Natural killer cell (primary cell): ENCODE data around the gene LINC01488. TPM values are rescaled to one million over a fixed set of nuclear protein-coding genes. Genes with fewer than 3 reads are reported as not detected.

ENCODE experiments used
- ATAC-seq, 3 donors: fragments of 150-1000 bp in 2 of 3; fragments of 200-7000 bp in 1 of 3; cut with Tn5 transposase; 1 replicate in 1 of 3; 2 replicates in 2 of 3; pipeline ENCODE4 v1.10.0; 2021; ENCODE audit warnings: mild to moderate bottlenecking in 2 of 3, moderate library complexity in 2 of 3
- DNase-seq, 2 donors: peaks; one replicate each; pipeline versions ENCODE4 v3.0.0 to v3.0.0-alpha.2; 2013 to 2021; ENCODE audit warnings: mixed read lengths in 1 of 2
- H3K27ac ChIP-seq: one replicate; pipeline ENCODE4 v1.5.1; 2013; ENCODE audit warnings: mild to moderate bottlenecking, low read length
- H3K27me3 ChIP-seq: one replicate; pipeline ENCODE4 v1.6.1; 2013; ENCODE audit warnings: low read length; ENCODE audit not compliant: control insufficient read depth, insufficient read depth
- H3K36me3 ChIP-seq: one replicate; pipeline ENCODE4 v1.6.1; 2013; ENCODE audit warnings: low read length; ENCODE audit not compliant: control insufficient read depth, insufficient read depth
- H3K4me1 ChIP-seq: one replicate; pipeline ENCODE4 v1.6.1; 2013; ENCODE audit warnings: low read length; ENCODE audit not compliant: control insufficient read depth, insufficient read depth
- H3K4me3 ChIP-seq: one replicate; pipeline ENCODE4 v1.5.1; 2013; ENCODE audit warnings: low read length
- H3K9me3 ChIP-seq: one replicate; pipeline ENCODE4 v1.6.1; 2013; ENCODE audit warnings: low read length; ENCODE audit not compliant: control insufficient read depth, insufficient read depth
- H3K27ac Mint-ChIP-seq, 2 donors: one replicate each; pipeline ENCODE4 v1.8.0; 2022; ENCODE audit warnings: mild to moderate bottlenecking in 2 of 2, mixed read lengths in 2 of 2, moderate library complexity in 1 of 2
- H3K27me3 Mint-ChIP-seq, 2 donors: one replicate each; pipeline ENCODE4 v1.8.0; 2022; ENCODE audit warnings: low read depth in 2 of 2, mixed read lengths in 2 of 2
- H3K36me3 Mint-ChIP-seq: one replicate; pipeline ENCODE4 v1.8.0; 2022; ENCODE audit warnings: mixed read lengths
- H3K4me1 Mint-ChIP-seq, 2 donors: one replicate each; pipeline ENCODE4 v1.8.0; 2022; ENCODE audit warnings: mixed read lengths in 2 of 2
- H3K4me3 Mint-ChIP-seq: one replicate; pipeline ENCODE4 v1.8.0; 2022; ENCODE audit warnings: mild to moderate bottlenecking, moderate library complexity, mixed read lengths
- H3K9me3 Mint-ChIP-seq, 2 donors: one replicate each; pipeline ENCODE4 v1.8.0; 2022; ENCODE audit warnings: mixed read lengths in 2 of 2
- CTCF ChIP-seq: fragments of 200-600 bp; IDR thresholded peaks from one replicate; pipeline ENCODE4 v1.8.0; 2022; ENCODE audit warnings: antibody characterized with exemption
- WGBS: methylation state at CpG from one replicate; pipeline ENCODE4 v1.1.7; 2013; ENCODE audit warnings: missing lambda C conversion rate; ENCODE audit not compliant: insufficient coverage; 5-methylcytosine and 5-hydroxymethylcytosine counted together
- intact Hi-C: fragments of 100-400 bp; cut with micrococcal nuclease; formaldehyde crosslinking; loops from one replicate; pipeline ENCODE4 v1.14.2; 2022
- total RNA-seq, 4 donors: library from RNA; stranded (reverse); fragments of 120-200 nt in 1 of 4; gene quantifications; one replicate each; pipeline versions ENCODE4 v1.2.3 to v1.2.4, GENCODE V29; 2013 to 2022

The LINC01488 gene
- total RNA-seq, 3 donors from 2014 or later (not counting 1 experiment from before 2014, with no cell fraction given), result not detected

- Mint-ChIP-seq H3K27ac (no peak overlapping the region), H3K27me3 (peaks cover 21 to 40% of the 10 kb centered on the region in 2 donors), H3K4me3 (no peak overlapping the region), H3K36me3 (peaks cover 6% of the 10 kb centered on the region), H3K4me1 (peaks cover 0 to 7% of the 10 kb centered on the region in 2 donors), H3K9me3 (peaks cover 0 to 5% of the 10 kb centered on the region in 2 donors)
- Histone ChIP-seq H3K4me3 (no peak overlapping the region), H3K27ac (no peak overlapping the region), H3K36me3 (no peaks in the 10 kb centered on the region), H3K9me3 (peaks cover 6% of the 10 kb centered on the region), H3K4me1 (no peaks in the 10 kb centered on the region), H3K27me3 (no peaks in the 10 kb centered on the region)
- TF ChIP-seq CTCF, result no peak
- WGBS, result 89% methylated on average over 1 of the region's 1 CpG
- ATAC-seq (no peak), DNase-seq (no peak)
- intact Hi-C loops, result no loop called here
Measured at GRCh38 chr11:69460540-69461257, 20.8 kb upstream of the LINC01488 start.

- H3K4me1 ChIP-seq, result no peaks in the 10 kb centered on the region
- DNase-seq, result no peak
- H3K9me3 ChIP-seq, result peaks cover 6% of the 10 kb centered on the region
- H3K27ac ChIP-seq, result no peak overlapping the region
- no peaks in the 10 kb centered on the region for H3K36me3 ChIP-seq
- Mint-ChIP-seq H3K9me3 (peaks cover 0 to 5% of the 10 kb centered on the region in 2 donors), H3K4me1 (peaks cover 0 to 7% of the 10 kb centered on the region in 2 donors), H3K27ac (no peak overlapping the region), H3K27me3 (peaks cover 21 to 40% of the 10 kb centered on the region in 2 donors), H3K36me3 (peaks cover 6% of the 10 kb centered on the region), H3K4me3 (no peak overlapping the region)
- intact Hi-C loops, result no loop called here
- no peak for TF ChIP-seq CTCF
- no peaks in the 10 kb centered on the region for H3K27me3 ChIP-seq
- H3K4me3 ChIP-seq, result no peak overlapping the region
- 87% methylated on average over 7 of the region's 7 CpGs for WGBS
- ATAC-seq, result no peak
Measured at GRCh38 chr11:69461272-69461962, 20.0 kb upstream of the LINC01488 start.

GRCh38 chr11:69462106-69462951 is 19.1 kb upstream of the LINC01488 start:
- Histone ChIP-seq H3K4me3 (no peak overlapping the region), H3K36me3 (no peaks in the 10 kb centered on the region), H3K9me3 (peaks cover 6% of the 10 kb centered on the region), H3K4me1 (no peaks in the 10 kb centered on the region), H3K27ac (no peak overlapping the region), H3K27me3 (no peaks in the 10 kb centered on the region)
- peaks cover 6% of the 10 kb centered on the region for H3K36me3 Mint-ChIP-seq
- no peak overlapping the region for H3K27ac Mint-ChIP-seq
- DNase-seq (no peak), ATAC-seq (no peak)
- no peak overlapping the region for H3K4me3 Mint-ChIP-seq
- WGBS, result 85% methylated on average over 19 of the region's 19 CpGs
- H3K9me3 Mint-ChIP-seq, result peaks cover 0 to 3% of the 10 kb centered on the region in 2 donors
- H3K27me3 Mint-ChIP-seq, result peaks cover 22 to 36% of the 10 kb centered on the region in 2 donors
- peaks cover 0 to 7% of the 10 kb centered on the region in 2 donors for H3K4me1 Mint-ChIP-seq
- intact Hi-C loops, result no loop called here
- TF ChIP-seq CTCF, result no peak
